Neural cell (in vitro differentiated cells): ENCODE measurements around the gene IP6K3. TPM values are rescaled to one million over a fixed set of nuclear protein-coding genes. Genes with fewer than 3 reads are reported as not detected.

ENCODE experiments used
- H2AFZ ChIP-seq: fragments of 200-600, 300-800 bp; sonication (generic), shearing (Covaris generic); 2 replicates; pipeline ENCODE4 v1.6.0; 2014; ENCODE audit warnings: low read depth, mild to moderate bottlenecking, antibody characterized with exemption, low read length, moderate library complexity
- H3F3A ChIP-seq: fragments of 200-600 bp; shearing (Covaris generic); 2 replicates; pipeline ENCODE4 v1.6.1; 2016; ENCODE audit warnings: mild to moderate bottlenecking, moderate library complexity, mixed read lengths, antibody characterized with exemption, low read length; ENCODE audit not compliant: insufficient read depth, poor library complexity, severe bottlenecking
- H3K27ac ChIP-seq: fragments of 200-600, 300-800 bp; sonication (generic), shearing (Covaris generic); 2 replicates; pipeline ENCODE4 v1.5.1; 2014; ENCODE audit warnings: mild to moderate bottlenecking, low read length, moderate library complexity
- H3K27me3 ChIP-seq: fragments of 300-800, 200-600 bp; sonication (generic), shearing (Covaris generic); 2 replicates; pipeline ENCODE4 v1.6.0; 2014; ENCODE audit warnings: mild to moderate bottlenecking, low read depth, low read length, moderate library complexity; ENCODE audit not compliant: insufficient read depth
- H3K36me3 ChIP-seq: fragments of 300-800, 200-600 bp; sonication (generic), shearing (Covaris generic); 2 replicates; pipeline ENCODE4 v1.5.1; 2014; ENCODE audit warnings: mild to moderate bottlenecking, antibody characterized with exemption, low read length, moderate library complexity; ENCODE audit not compliant: insufficient read depth
- H3K4me2 ChIP-seq: fragments of 300-800, 200-600 bp; sonication (generic), shearing (Covaris generic); 2 replicates; pipeline ENCODE4 v1.6.0; 2014; ENCODE audit warnings: mild to moderate bottlenecking, low read length
- H3K4me3 ChIP-seq: fragments of 300-800, 200-600 bp; sonication (generic), shearing (Covaris generic); 2 replicates; pipeline ENCODE4 v1.5.1; 2014; ENCODE audit warnings: mild to moderate bottlenecking, low read length, moderate library complexity
- H3K79me2 ChIP-seq: fragments of 200-600 bp; shearing (Covaris generic); replicated peaks from 2 replicates; pipeline ENCODE4 v1.6.0; 2014; ENCODE audit warnings: mild to moderate bottlenecking, low read length, moderate library complexity; ENCODE audit not compliant: insufficient read depth
- H3K9ac ChIP-seq: fragments of 300-800, 200-600 bp; sonication (generic), shearing (Covaris generic); 2 replicates; pipeline ENCODE4 v1.6.1; 2016; ENCODE audit warnings: mild to moderate bottlenecking, low read length, mixed read lengths
- H3K9me2 ChIP-seq: fragments of 200-600 bp; shearing (Covaris generic); 2 replicates; pipeline ENCODE4 v1.6.1; 2016; ENCODE audit warnings: mild to moderate bottlenecking, low read length, mixed read lengths; ENCODE audit not compliant: insufficient read depth
- H3K9me3 ChIP-seq: fragments of 200-600, 300-800 bp; sonication (generic), shearing (Covaris generic); 2 replicates; pipeline ENCODE4 v1.6.1; 2016; ENCODE audit warnings: mild to moderate bottlenecking, mixed run types, low read length, moderate library complexity, mixed read lengths
- H4K20me1 ChIP-seq: fragments of 200-600 bp; shearing (Covaris generic); 2 replicates; pipeline ENCODE4 v1.6.1; 2016; ENCODE audit warnings: mild to moderate bottlenecking, mixed run types; ENCODE audit not compliant: insufficient read depth
- EP300 ChIP-seq: fragments of 450-650 bp; conservative IDR thresholded peaks from 2 replicates; pipeline ENCODE4 v1.6.1; 2014; ENCODE audit warnings: antibody characterized with exemption, mild to moderate bottlenecking, moderate library complexity; ENCODE audit not compliant: poor library complexity, severe bottlenecking
- EZH2 ChIP-seq: fragments of 200-600, 300-800 bp; shearing (Covaris generic), sonication (generic); IDR thresholded peaks from 2 replicates; pipeline ENCODE4 v1.6.1; 2014; ENCODE audit warnings: antibody characterized with exemption, low read length, borderline replicate concordance, mild to moderate bottlenecking; ENCODE audit not compliant: insufficient read depth, poor library complexity, severe bottlenecking
- MXI1 ChIP-seq: fragments of 450-650 bp; conservative IDR thresholded peaks from 2 replicates; pipeline ENCODE4 v1.6.1; 2014; ENCODE audit warnings: antibody characterized with exemption, mild to moderate bottlenecking; ENCODE audit not compliant: poor library complexity, severe bottlenecking
- POLR2AphosphoS5 ChIP-seq: IDR thresholded peaks from 2 replicates; pipeline ENCODE4 v1.6.1; 2012
- RAD21 ChIP-seq: fragments of 450-650 bp; conservative IDR thresholded peaks from 2 replicates; pipeline ENCODE4 v1.6.1; 2014; ENCODE audit warnings: antibody characterized with exemption, mild to moderate bottlenecking, moderate library complexity
- SMC3 ChIP-seq: fragments of 450-650 bp; conservative IDR thresholded peaks from 2 replicates; pipeline ENCODE4 v1.6.1; 2014; ENCODE audit warnings: antibody characterized with exemption, mild to moderate bottlenecking, moderate library complexity; ENCODE audit not compliant: poor library complexity
- polyA plus RNA-seq: library from polyadenylated mRNA; depleted of rRNA; stranded (reverse); fragments of >200 nt; gene quantifications from 2 replicates; pipeline ENCODE4 v1.2.3, GENCODE V29; 2014
- TF ChIP-seq, protein P1 (sequence below): IDR thresholded peaks from 2 replicates; pipeline ENCODE4 v1.6.1; 2012; ENCODE audit warnings: borderline replicate concordance

The IP6K3 gene
- polyA plus RNA-seq, 1 donor from 2014 or later, result not detected

GRCh38 chr6:33758815-33759216 is 12.1 kb upstream of the IP6K3 start:
- no peak overlapping the region for H3K9ac ChIP-seq
- H3F3A ChIP-seq, result no peaks in the 10 kb centered on the region
- H3K27ac ChIP-seq, result no peak overlapping the region
- no peaks in the 10 kb centered on the region for H4K20me1 ChIP-seq
- no peaks in the 10 kb centered on the region for H3K36me3 ChIP-seq
- H3K27me3 ChIP-seq, result no peaks in the 10 kb centered on the region
- TF ChIP-seq SMC3, result no peak
- TF ChIP-seq EZH2, result no peak
- TF ChIP-seq MXI1, result no peak
- TF ChIP-seq POLR2AphosphoS5, result no peak
- no peaks in the 10 kb centered on the region for H3K9me3 ChIP-seq
- H3K9me2 ChIP-seq, result no peaks in the 10 kb centered on the region
- no peaks in the 10 kb centered on the region for H3K79me2 ChIP-seq
- no peak overlapping the region for H3K4me2 ChIP-seq
- H2AFZ ChIP-seq, result no peak overlapping the region
- no peak overlapping the region for H3K4me3 ChIP-seq

- Histone ChIP-seq H3K9me2 (no peaks in the 10 kb centered on the region), H3K27ac (no peak overlapping the region)
Observed at GRCh38 chr6:33757906-33758305, 11.2 kb upstream of the IP6K3 start.

GRCh38 chr6:33757113-33757512 is 10.4 kb upstream of the IP6K3 start:
- Histone ChIP-seq H4K20me1 (no peaks in the 10 kb centered on the region), H2AFZ (no peak overlapping the region), H3K4me3 (no peak overlapping the region), H3F3A (no peaks in the 10 kb centered on the region), H3K27me3 (no peaks in the 10 kb centered on the region), H3K9me3 (no peaks in the 10 kb centered on the region), H3K4me2 (no peak overlapping the region), H3K27ac (no peak overlapping the region), H3K9me2 (no peaks in the 10 kb centered on the region), H3K9ac (no peak overlapping the region), H3K79me2 (no peaks in the 10 kb centered on the region), H3K36me3 (no peaks in the 10 kb centered on the region)
- no peak for TF ChIP-seq SMC3
- TF ChIP-seq MXI1, result no peak
- no peak for TF ChIP-seq RAD21
- TF ChIP-seq, protein P1, sequence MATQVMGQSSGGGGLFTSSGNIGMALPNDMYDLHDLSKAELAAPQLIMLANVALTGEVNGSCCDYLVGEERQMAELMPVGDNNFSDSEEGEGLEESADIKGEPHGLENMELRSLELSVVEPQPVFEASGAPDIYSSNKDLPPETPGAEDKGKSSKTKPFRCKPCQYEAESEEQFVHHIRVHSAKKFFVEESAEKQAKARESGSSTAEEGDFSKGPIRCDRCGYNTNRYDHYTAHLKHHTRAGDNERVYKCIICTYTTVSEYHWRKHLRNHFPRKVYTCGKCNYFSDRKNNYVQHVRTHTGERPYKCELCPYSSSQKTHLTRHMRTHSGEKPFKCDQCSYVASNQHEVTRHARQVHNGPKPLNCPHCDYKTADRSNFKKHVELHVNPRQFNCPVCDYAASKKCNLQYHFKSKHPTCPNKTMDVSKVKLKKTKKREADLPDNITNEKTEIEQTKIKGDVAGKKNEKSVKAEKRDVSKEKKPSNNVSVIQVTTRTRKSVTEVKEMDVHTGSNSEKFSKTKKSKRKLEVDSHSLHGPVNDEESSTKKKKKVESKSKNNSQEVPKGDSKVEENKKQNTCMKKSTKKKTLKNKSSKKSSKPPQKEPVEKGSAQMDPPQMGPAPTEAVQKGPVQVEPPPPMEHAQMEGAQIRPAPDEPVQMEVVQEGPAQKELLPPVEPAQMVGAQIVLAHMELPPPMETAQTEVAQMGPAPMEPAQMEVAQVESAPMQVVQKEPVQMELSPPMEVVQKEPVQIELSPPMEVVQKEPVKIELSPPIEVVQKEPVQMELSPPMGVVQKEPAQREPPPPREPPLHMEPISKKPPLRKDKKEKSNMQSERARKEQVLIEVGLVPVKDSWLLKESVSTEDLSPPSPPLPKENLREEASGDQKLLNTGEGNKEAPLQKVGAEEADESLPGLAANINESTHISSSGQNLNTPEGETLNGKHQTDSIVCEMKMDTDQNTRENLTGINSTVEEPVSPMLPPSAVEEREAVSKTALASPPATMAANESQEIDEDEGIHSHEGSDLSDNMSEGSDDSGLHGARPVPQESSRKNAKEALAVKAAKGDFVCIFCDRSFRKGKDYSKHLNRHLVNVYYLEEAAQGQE, result no peak
- TF ChIP-seq POLR2AphosphoS5, result no peak
- TF ChIP-seq EP300, result no peak

More at GRCh38 chr6:33757906-33758305, 11.2 kb upstream of the IP6K3 start:
- Histone ChIP-seq H3K36me3 (no peaks in the 10 kb centered on the region), H3K27me3 (no peaks in the 10 kb centered on the region), H3K79me2 (no peaks in the 10 kb centered on the region), H4K20me1 (no peaks in the 10 kb centered on the region), H3K4me2 (no peak overlapping the region), H3F3A (no peaks in the 10 kb centered on the region), H3K4me3 (no peak overlapping the region), H2AFZ (no peak overlapping the region), H3K9ac (no peak overlapping the region), H3K9me3 (no peaks in the 10 kb centered on the region)
- TF ChIP-seq RAD21, result no peak
- no peak for TF ChIP-seq SMC3
